Measurements from ENCODE around the gene OR2H1.

Gene OR2H1

DNA sequence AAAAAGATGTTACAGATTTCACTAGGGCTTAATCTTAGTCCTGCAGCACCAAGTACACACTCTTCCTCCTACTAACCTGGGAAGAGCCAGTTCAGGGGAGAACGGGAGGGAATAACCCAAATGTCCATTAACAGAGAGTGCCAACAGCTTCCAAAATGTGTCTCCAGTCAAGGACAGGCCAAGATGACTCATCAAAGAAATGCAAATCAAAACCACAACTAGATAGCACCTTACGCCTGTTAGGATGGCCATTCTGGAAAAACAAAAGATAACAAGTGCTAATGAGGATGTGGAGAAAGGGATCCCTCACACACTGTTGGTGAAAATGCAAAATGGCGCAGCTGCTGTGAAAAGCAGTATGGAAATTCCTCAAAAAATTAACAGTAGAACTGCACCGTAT is 34.6 kb downstream of the OR2H1 start:
- Mint-ChIP-seq H3K27ac (no peak overlapping the region), H3K4me1 (ENCODE audit: low read depth) (no peaks in the 10 kb centered on the region), H3K27me3 (ENCODE audit: low read depth) (peaks cover 3% of the 10 kb centered on the region), H3K9me3 (no peaks in the 10 kb centered on the region), H3K4me3 (no peak overlapping the region), H3K36me3 (ENCODE audit: low read depth) (no peaks in the 10 kb centered on the region)

GRCh38 chr6:29493261-29493660 is 36.3 kb downstream of the OR2H1 start:
- no peak overlapping the region for H3K27ac Mint-ChIP-seq
- H3K4me3 Mint-ChIP-seq, result no peak overlapping the region
- peaks cover 6% of the 10 kb centered on the region for H3K27me3 Mint-ChIP-seq (ENCODE audit: low read depth)
- no peaks in the 10 kb centered on the region for H3K9me3 Mint-ChIP-seq
- no peaks in the 10 kb centered on the region for H3K36me3 Mint-ChIP-seq (ENCODE audit: low read depth)
- H3K4me1 Mint-ChIP-seq (ENCODE audit: low read depth), result no peaks in the 10 kb centered on the region

- no peak overlapping the region for H3K27ac Mint-ChIP-seq
- H3K9me3 Mint-ChIP-seq, result no peaks in the 10 kb centered on the region
- no peak overlapping the region for H3K4me3 Mint-ChIP-seq
- peaks cover 14% of the 10 kb centered on the region for H3K27me3 Mint-ChIP-seq (ENCODE audit: low read depth)
- no peaks in the 10 kb centered on the region for H3K4me1 Mint-ChIP-seq (ENCODE audit: low read depth)
- no peaks in the 10 kb centered on the region for H3K36me3 Mint-ChIP-seq (ENCODE audit: low read depth)
Measured at GRCh38 chr6:29494131-29494530, 37.2 kb downstream of the OR2H1 start.

- H3K9me3 Mint-ChIP-seq, result no peaks in the 10 kb centered on the region
- H3K4me1 Mint-ChIP-seq (ENCODE audit: low read depth), result no peaks in the 10 kb centered on the region
- no peak overlapping the region for H3K4me3 Mint-ChIP-seq
- no peaks in the 10 kb centered on the region for H3K36me3 Mint-ChIP-seq (ENCODE audit: low read depth)
- no peak overlapping the region for H3K27ac Mint-ChIP-seq
- peaks cover 14% of the 10 kb centered on the region for H3K27me3 Mint-ChIP-seq (ENCODE audit: low read depth)
Measured at GRCh38 chr6:29495571-29495970, 38.6 kb downstream of the OR2H1 start.

GRCh38 chr6:29496961-29497360 is 40.0 kb downstream of the OR2H1 start:
- Mint-ChIP-seq H3K27ac (no peak overlapping the region), H3K36me3 (ENCODE audit: low read depth) (no peaks in the 10 kb centered on the region), H3K4me3 (no peak overlapping the region), H3K27me3 (ENCODE audit: low read depth) (peaks cover 14% of the 10 kb centered on the region), H3K4me1 (ENCODE audit: low read depth) (no peaks in the 10 kb centered on the region), H3K9me3 (no peaks in the 10 kb centered on the region)

- Mint-ChIP-seq H3K4me1 (ENCODE audit: low read depth) (no peaks in the 10 kb centered on the region), H3K9me3 (no peaks in the 10 kb centered on the region), H3K27me3 (ENCODE audit: low read depth) (peaks cover 14% of the 10 kb centered on the region), H3K27ac (no peak overlapping the region), H3K36me3 (ENCODE audit: low read depth) (no peaks in the 10 kb centered on the region), H3K4me3 (no peak overlapping the region)
Measured at GRCh38 chr6:29499704-29500103, 42.7 kb downstream of the OR2H1 start.

DNA sequence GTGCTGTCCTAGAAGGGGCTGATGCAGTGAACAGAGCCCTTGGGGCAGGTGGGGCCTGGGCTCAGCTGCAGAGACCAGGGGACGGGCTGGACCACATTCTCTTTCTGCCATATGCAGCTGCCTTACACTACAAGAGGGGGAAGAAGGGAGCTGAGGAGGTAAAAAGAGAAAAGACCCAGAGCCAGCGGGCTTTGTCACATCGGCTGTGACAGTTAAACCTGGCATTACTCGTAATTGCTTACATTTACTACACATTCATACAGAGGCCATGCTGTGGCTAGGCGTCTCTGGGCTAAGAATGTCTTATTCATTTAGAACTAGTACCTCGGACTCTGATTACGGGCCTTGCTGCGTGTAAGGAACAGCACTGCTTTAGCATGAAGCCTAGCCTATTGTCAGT is 43.6 kb downstream of the OR2H1 start:
- Mint-ChIP-seq H3K36me3 (ENCODE audit: low read depth) (no peaks in the 10 kb centered on the region), H3K4me1 (ENCODE audit: low read depth) (no peaks in the 10 kb centered on the region), H3K9me3 (no peaks in the 10 kb centered on the region), H3K4me3 (no peak overlapping the region), H3K27ac (no peak overlapping the region), H3K27me3 (ENCODE audit: low read depth) (peaks cover 12% of the 10 kb centered on the region)

GRCh38 chr6:29501106-29501505 is 44.2 kb downstream of the OR2H1 start:
- Mint-ChIP-seq H3K9me3 (no peaks in the 10 kb centered on the region), H3K4me3 (no peak overlapping the region), H3K36me3 (ENCODE audit: low read depth) (no peaks in the 10 kb centered on the region), H3K4me1 (ENCODE audit: low read depth) (no peaks in the 10 kb centered on the region), H3K27ac (no peak overlapping the region), H3K27me3 (ENCODE audit: low read depth) (peaks cover 11% of the 10 kb centered on the region)

GRCh38 chr6:29502181-29502580 is 45.2 kb downstream of the OR2H1 start:
- no peaks in the 10 kb centered on the region for H3K4me1 Mint-ChIP-seq (ENCODE audit: low read depth)
- H3K4me3 Mint-ChIP-seq, result no peak overlapping the region
- no peaks in the 10 kb centered on the region for H3K9me3 Mint-ChIP-seq
- peaks cover 11% of the 10 kb centered on the region for H3K27me3 Mint-ChIP-seq (ENCODE audit: low read depth)
- no peaks in the 10 kb centered on the region for H3K36me3 Mint-ChIP-seq (ENCODE audit: low read depth)
- H3K27ac Mint-ChIP-seq, result no peak overlapping the region

DNA sequence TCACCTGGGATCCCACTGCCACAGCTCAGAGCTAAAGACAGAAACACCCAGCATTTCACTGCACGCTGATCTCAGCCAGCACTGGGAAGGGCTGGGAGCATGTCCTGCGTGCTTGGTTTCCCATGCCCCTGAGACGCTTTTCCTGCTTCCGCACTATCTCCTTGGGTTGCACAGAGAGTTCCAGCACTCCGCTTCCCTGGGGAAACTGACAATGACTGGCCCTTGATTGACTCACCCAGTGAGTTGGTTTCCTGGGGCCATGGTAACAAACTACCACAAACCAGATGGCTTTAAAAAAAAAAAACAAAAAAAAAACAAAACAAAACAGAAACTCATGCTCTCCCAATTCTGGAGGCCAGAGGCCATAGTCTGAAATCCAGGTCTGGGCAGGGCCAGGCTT is 45.6 kb downstream of the OR2H1 start:
- Mint-ChIP-seq H3K27ac (no peak overlapping the region), H3K36me3 (ENCODE audit: low read depth) (no peaks in the 10 kb centered on the region), H3K9me3 (no peaks in the 10 kb centered on the region), H3K4me3 (no peak overlapping the region), H3K27me3 (ENCODE audit: low read depth) (peaks cover 7% of the 10 kb centered on the region), H3K4me1 (ENCODE audit: low read depth) (no peaks in the 10 kb centered on the region)

DNA sequence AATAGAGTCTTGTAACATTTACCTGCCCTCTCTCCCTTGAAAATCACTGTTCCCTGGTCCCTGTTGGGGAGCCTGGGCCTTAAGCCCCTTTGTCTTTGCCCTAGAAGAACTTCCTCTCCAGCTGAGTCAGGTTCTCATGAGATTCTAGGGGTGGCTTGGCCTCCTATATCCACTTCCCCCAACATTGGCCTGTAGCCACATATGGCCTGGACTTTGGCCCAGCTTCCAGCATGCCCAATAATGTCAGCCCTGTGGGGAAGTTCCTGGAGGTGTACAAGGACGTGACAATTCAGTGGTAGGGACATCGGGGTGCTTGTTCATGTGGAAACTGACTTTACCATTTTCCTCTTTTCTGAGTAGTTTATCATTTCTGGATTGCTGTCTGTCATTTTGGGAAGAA is 48.0 kb downstream of the OR2H1 start:
- H3K27ac Mint-ChIP-seq, result no peak overlapping the region
- no peaks in the 10 kb centered on the region for H3K4me1 Mint-ChIP-seq (ENCODE audit: low read depth)
- H3K36me3 Mint-ChIP-seq (ENCODE audit: low read depth), result no peaks in the 10 kb centered on the region
- no peak overlapping the region for H3K4me3 Mint-ChIP-seq
- H3K9me3 Mint-ChIP-seq, result no peaks in the 10 kb centered on the region
- no peaks in the 10 kb centered on the region for H3K27me3 Mint-ChIP-seq (ENCODE audit: low read depth)

DNA sequence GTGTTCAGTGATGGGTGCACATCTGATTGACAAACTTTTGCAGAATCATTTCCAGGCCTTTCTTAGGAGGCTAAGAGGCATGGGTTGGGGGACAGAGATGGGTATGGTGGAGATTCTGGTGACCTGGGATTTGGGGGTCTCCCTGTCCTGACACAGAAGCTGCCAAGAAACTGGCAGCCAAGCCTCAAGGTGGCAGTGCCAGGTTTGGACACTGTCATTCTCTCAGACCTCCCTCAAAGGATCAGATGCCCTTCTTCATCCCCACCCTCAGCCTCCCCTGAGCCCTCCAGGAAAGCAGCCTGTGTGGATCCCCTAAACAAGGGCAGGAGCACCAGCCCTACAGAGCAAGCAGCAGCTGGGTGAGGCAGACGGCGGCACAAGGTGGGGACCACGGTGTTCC is 48.9 kb downstream of the OR2H1 start:
- Mint-ChIP-seq H3K36me3 (ENCODE audit: low read depth) (no peaks in the 10 kb centered on the region), H3K27me3 (ENCODE audit: low read depth) (peaks cover 1% of the 10 kb centered on the region), H3K4me1 (ENCODE audit: low read depth) (no peaks in the 10 kb centered on the region), H3K9me3 (no peaks in the 10 kb centered on the region), H3K27ac (no peak overlapping the region), H3K4me3 (no peak overlapping the region)

DNA sequence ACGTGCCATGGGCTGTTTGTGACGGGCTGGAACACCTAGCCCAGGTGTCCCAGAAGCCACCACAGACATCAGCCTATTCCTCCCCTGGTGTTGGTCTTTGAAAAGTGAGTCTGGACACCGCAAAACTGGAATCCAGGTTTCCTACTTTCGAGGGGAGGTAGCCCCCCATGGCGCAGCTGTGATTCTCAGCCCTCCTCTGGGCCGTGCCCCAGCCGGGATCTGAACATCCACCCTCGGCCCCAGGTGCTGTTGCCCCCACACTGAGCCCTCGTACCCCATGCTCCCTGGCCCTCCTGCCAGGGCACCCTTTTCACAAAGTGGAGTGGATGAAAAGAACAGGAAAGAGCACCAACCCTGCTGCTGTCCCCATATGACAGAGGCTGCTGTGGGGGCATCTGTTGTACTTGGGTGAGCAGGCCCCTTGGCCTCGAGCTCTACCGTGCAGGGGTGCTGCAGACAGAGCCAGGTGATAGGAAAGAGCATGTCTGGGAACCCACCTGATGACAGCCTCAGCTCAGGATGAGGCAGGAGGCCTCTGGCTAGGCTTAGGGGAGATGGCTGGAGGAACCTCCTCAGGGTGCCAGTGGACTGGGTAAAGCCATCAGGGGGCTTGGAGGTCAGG is 49.6 kb downstream of the OR2H1 start:
- Mint-ChIP-seq H3K4me1 (ENCODE audit: low read depth) (no peaks in the 10 kb centered on the region), H3K36me3 (ENCODE audit: low read depth) (no peaks in the 10 kb centered on the region), H3K27ac (no peak overlapping the region), H3K4me3 (no peak overlapping the region), H3K9me3 (no peaks in the 10 kb centered on the region), H3K27me3 (ENCODE audit: low read depth) (peaks cover 4% of the 10 kb centered on the region)

DNA sequence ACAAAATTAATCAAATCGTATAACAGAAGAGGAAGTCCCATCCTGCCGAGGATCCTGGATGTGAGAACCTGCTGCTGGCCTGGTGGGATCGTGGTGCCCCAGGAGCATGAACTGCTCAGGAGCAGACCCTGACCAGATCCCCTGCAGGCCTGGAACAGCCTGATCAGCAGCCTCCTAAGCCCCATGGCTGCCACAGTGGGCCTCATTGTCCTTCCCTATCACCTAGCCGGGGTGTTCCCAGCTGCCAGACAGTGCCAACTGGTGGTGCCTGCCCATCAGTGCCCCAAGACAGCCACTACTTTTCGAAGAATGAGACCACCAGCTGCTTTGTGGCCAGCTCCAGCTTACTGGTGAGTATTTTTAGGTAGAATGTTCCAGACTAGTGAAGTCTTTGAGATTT is 50.4 kb downstream of the OR2H1 start:
- Mint-ChIP-seq H3K4me1 (ENCODE audit: low read depth) (no peaks in the 10 kb centered on the region), H3K9me3 (no peaks in the 10 kb centered on the region), H3K27ac (no peak overlapping the region), H3K36me3 (ENCODE audit: low read depth) (no peaks in the 10 kb centered on the region), H3K4me3 (no peak overlapping the region), H3K27me3 (ENCODE audit: low read depth) (peaks cover 4% of the 10 kb centered on the region)

- Mint-ChIP-seq H3K4me3 (no peak overlapping the region), H3K9me3 (no peaks in the 10 kb centered on the region), H3K36me3 (ENCODE audit: low read depth) (no peaks in the 10 kb centered on the region), H3K27me3 (ENCODE audit: low read depth) (peaks cover 8% of the 10 kb centered on the region), H3K4me1 (ENCODE audit: low read depth) (no peaks in the 10 kb centered on the region), H3K27ac (no peak overlapping the region)
Measured at GRCh38 chr6:29509239-29509638, 52.3 kb downstream of the OR2H1 start.

DNA sequence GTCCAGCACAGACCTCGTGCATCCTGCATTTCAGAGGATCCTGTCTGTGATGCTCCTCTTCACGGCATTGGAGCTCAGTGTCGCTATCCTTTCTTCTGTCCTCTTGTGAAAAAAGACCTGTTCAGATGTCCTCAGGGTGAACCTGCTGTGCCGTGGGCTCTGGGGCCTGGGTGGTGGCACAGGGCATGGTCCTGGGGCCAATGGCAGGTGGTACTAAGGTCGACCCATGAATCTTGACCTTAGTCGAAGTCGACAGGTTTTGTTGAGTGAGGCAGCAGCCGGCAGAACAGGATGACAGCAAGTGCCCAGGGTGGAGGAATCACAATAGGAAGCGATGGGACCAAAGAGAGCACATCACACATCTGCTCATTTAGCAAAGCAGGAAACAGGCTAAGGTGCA is 52.8 kb downstream of the OR2H1 start:
- no peaks in the 10 kb centered on the region for H3K4me1 Mint-ChIP-seq (ENCODE audit: low read depth)
- H3K9me3 Mint-ChIP-seq, result no peaks in the 10 kb centered on the region
- no peak overlapping the region for H3K27ac Mint-ChIP-seq
- no peak overlapping the region for H3K4me3 Mint-ChIP-seq
- no peaks in the 10 kb centered on the region for H3K36me3 Mint-ChIP-seq (ENCODE audit: low read depth)
- peaks cover 10% of the 10 kb centered on the region for H3K27me3 Mint-ChIP-seq (ENCODE audit: low read depth)

All from T-helper 1 cell treated with Interleukin-12 subunit alpha and Interleukin-12 subunit beta and Interleukin-4 antibody, amounts not matched to agents 30 μg/mL and 1 μg/mL, for 36 hours (primary cell).